TTC549 (cell line): ENCODE results near the gene BMPR1B.
"Not testable (repeated sequence)": the region's sequence is repeated elsewhere in the genome, so short reads cannot be mapped to it uniquely, and the experiment has no call there.

Experiments used
- FAIRE-seq: peaks from 2 replicates; lab custom pipeline; 2012; peaks lifted over from hg19 to GRCh38; lab: Jason Lieb, UNC

BMPR1B gene

DNA sequence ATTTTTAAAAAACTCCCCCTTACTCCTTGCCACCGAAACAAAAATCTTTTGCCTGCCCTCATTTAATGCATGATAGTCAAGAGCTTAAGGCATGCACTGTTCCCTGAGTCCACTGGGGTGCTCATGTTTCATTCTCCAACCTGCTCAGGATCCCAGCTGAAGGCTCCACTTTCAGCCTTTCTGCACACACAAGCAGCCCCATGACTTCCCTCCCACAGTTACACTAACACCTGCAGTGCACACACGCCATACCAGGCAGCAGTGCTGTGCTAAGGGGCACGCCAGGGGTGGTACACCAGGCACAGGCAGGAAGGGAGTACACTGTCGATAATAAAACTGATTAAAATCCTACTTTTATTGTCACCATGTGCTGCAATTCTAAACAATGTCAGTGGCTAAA lies 385.2 kb downstream of the BMPR1B start:
- no peak for FAIRE-seq

- no peak for FAIRE-seq
These were observed 393.5 kb downstream of the BMPR1B start for GRCh38 chr4:95151255-95151654.

DNA sequence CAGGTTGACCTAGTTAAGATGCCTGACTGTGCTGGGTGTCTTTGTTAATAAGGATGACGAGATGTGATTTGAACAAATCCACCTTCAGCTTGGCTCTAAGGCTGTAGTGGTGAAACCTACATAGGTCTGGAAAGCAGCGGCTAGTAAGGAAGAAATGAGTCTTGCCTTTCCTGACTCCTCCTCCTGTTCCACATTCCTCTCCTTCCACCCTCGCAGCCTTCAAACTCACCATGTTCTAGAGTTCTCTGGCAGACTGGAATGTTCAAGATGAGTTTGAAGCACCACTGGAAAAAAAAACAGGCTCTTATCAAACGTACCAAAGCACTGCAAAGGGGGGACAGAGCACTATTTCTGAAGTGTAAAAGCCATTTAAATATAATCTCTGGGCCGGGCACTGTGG lies 395.4 kb downstream of the BMPR1B start:
- FAIRE-seq, result no peak

DNA sequence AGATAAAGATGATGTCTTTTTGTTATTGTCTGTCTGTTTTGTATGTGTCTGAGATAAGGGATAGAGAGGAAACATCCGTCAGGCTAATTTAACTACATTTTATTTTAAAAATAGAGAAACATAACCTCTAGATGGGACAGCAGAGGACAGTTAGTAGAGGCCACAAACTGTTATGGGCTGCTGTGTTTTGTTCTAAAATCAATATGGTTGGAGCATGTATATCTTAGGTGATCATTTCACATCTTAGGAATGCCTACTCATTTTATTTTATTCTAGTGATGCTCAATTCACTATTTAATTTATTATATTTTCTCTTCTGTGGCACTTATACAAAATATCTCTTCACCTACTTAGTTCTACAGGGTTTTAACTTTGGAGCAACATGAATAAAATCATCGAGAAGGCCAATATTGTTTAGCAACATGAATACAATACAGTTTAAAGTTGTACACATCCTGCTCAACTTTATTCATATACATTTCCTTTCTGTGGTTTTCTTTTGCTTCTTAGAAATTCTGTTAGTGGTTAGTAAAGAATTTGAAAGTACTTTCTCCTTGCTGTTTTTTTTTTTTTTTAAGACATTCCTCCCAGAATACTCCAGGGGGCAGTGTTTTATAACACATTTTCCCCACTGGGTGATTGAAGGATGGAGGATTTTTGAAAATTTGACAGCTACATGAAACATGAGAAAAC lies 398.1 kb downstream of the BMPR1B start:
- FAIRE-seq, result peak; percentile 9

DNA sequence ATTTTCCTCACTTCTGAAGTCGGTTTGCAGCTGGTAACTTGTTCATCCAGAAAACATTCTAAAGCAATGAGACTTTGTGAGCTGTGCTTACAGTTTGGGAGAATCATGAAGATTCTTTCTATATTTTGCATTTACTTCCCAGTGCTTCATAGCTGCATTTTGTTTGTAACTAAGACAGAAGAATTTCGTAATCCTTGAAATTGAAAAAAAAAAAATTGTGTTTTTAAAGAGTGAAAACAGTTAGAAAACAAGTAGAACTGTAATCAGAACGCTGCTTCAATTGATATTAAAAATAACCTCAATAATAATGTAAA lies 398.7 kb downstream of the BMPR1B start:
- no peak for FAIRE-seq

DNA sequence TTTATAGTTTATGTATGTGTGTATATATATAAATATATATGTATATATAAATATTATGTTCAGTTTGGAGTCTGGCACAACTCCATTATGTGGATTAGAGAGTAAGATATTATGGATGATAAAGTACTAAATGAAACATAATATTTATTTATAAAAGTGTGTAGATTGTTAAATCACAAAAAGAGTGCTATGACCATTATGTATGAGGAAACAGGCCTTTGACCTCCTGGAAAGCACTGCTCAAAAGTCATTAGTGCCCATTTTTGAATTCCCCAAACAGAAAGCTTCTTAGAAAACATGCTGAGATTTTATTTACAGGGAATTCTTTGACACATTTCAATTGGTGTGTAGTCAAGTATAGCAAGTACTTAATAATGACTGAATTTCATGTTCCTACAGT lies 399.8 kb downstream of the BMPR1B start:
- FAIRE-seq, result no peak

- no peak for FAIRE-seq
These were observed 400.3 kb downstream of the BMPR1B start for GRCh38 chr4:95158045-95158444.

GRCh38 chr4:95158626-95159025 lies 400.9 kb downstream of the BMPR1B start:
- no peak for FAIRE-seq

- no peak for FAIRE-seq
These were observed 401.6 kb downstream of the BMPR1B start for GRCh38 chr4:95159384-95159783.

- FAIRE-seq, result no peak
These were observed 404.2 kb downstream of the BMPR1B start for GRCh38 chr4:95161781-95162469.

DNA sequence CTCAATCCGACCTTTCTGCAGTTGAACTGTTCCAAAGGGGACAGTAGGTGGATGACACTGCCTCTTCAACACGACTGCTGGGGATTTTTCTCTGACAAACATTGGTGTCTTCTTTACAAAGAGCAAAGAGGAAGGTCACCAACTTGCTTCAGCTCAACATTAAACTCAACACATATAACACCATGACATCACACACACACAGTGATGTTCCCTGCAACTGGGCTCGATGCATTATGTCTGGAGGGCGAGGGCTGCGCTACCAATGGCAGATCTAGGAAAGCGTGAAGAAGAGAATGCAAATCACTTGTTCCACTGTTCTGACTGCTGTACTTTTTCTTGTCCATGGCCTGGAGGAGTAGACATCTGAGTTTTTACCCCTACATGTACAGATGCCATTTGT lies 405.1 kb downstream of the BMPR1B start:
- no peak for FAIRE-seq

- FAIRE-seq, result peak; percentile 71
These were observed 408.3 kb downstream of the BMPR1B start for GRCh38 chr4:95165926-95166524.

GRCh38 chr4:95167805-95168204 lies 410.1 kb downstream of the BMPR1B start:
- FAIRE-seq, result no peak

DNA sequence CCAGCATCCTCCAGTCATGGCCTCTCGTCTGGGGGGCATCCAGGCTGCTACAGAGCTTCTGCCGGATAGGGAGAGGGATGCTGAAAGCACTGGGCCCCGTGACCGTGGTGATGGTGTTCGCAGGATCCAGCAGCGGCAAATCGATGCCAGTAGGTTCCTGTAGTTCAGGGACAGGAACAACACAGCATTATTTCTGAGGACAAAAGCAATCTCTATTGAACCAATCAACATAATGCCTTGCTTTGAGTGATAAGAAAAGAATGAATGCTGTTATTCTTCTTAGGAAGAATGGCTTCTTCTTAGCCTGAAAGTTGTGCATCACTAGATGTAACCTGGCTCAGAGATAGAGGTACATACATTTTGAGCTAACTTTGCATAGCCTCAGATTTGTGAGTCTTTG lies 412.4 kb downstream of the BMPR1B start:
- no peak for FAIRE-seq

- not testable (repeated sequence) for FAIRE-seq
These were observed 413.6 kb downstream of the BMPR1B start for GRCh38 chr4:95171377-95171776.

DNA sequence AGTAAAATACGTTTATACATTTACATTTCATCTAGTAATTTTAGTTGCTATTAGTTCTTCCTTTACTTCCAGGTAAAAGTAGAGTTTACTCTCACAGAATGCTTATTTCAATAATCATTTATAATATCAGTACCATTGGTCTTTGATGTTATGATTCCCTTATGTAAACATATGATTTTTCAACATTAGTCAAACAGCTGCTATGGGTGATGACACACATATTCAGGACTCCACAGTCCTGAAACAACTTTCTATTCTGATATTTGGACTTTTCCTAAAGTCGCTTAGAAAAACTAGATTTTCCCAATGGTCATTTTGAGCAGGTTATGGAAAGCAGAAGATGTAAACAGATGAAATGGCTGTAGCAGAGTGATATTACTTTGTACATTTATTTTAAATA lies 421.2 kb downstream of the BMPR1B start:
- FAIRE-seq, result no peak

GRCh38 chr4:95180531-95181242 lies 422.9 kb downstream of the BMPR1B start:
- FAIRE-seq, result no peak

- FAIRE-seq, result no peak
These were observed 423.7 kb downstream of the BMPR1B start for GRCh38 chr4:95181243-95181995.

- no peak for FAIRE-seq
These were observed 424.2 kb downstream of the BMPR1B start for GRCh38 chr4:95181996-95182306.

- FAIRE-seq, result no peak
These were observed 426.1 kb downstream of the BMPR1B start for GRCh38 chr4:95183656-95184408.

DNA sequence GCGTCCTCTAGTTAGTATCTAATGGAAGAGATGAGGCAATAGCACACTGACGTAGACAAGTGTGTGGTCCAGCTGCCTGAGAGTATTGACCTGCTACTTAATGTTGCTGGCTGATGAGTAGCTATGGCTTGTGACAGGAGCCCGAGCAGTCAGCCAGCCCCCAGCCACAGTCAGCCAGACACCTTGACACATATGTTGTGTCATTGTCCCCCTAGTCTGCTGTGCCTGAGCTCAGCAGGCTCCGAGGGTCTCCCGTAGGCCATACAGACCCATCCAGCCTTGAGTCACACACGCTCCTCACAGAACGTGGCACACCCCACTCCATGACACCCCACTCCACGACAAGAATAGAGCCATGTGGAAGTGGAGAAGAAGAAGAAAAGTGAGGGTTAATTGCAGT lies 428.9 kb downstream of the BMPR1B start:
- FAIRE-seq, result no peak
